SK-N-SH (cell line): ENCODE results near the gene CSTB.

Experiments used
- EZH2phosphoT487 ChIP-seq: fragments of 200-600 bp; sonication (generic); IDR thresholded peaks from 2 replicates; pipeline ENCODE4 v1.6.1; 2017; ENCODE audit warnings: low read depth, mixed run types, mild to moderate bottlenecking, antibody characterized with exemption, moderate library complexity, borderline replicate concordance
- GABPA ChIP-seq: IDR thresholded peaks from 2 replicates; pipeline ENCODE4 v1.4.0; 2012; ENCODE audit warnings: low read depth, mild to moderate bottlenecking
- GATA2 ChIP-seq: sonication (generic); formaldehyde crosslinking; IDR thresholded peaks from 2 replicates; pipeline ENCODE4 v1.5.0; 2020; ENCODE audit warnings: mild to moderate bottlenecking, missing genetic modification reagents
- POLR2AphosphoS5 ChIP-seq: IDR thresholded peaks from 2 replicates; pipeline ENCODE4 v1.6.1; 2012; ENCODE audit warnings: low read depth, low read length
- TAF1 ChIP-seq: IDR thresholded peaks from 2 replicates; pipeline ENCODE4 v1.6.1; 2012; ENCODE audit warnings: low read depth, mild to moderate bottlenecking, low read length, moderate library complexity, borderline replicate concordance
- TF ChIP-seq, protein P1 (sequence below): fragments of 200-600 bp; sonication (generic); IDR thresholded peaks from 2 replicates; pipeline ENCODE4 v1.6.1; 2017; ENCODE audit warnings: antibody characterized with exemption, mild to moderate bottlenecking, moderate library complexity
- TF ChIP-seq, protein P2 (sequence below): IDR thresholded peaks from 2 replicates; pipeline ENCODE4 v1.4.0; 2012; ENCODE audit warnings: low read depth, borderline replicate concordance

DNA sequence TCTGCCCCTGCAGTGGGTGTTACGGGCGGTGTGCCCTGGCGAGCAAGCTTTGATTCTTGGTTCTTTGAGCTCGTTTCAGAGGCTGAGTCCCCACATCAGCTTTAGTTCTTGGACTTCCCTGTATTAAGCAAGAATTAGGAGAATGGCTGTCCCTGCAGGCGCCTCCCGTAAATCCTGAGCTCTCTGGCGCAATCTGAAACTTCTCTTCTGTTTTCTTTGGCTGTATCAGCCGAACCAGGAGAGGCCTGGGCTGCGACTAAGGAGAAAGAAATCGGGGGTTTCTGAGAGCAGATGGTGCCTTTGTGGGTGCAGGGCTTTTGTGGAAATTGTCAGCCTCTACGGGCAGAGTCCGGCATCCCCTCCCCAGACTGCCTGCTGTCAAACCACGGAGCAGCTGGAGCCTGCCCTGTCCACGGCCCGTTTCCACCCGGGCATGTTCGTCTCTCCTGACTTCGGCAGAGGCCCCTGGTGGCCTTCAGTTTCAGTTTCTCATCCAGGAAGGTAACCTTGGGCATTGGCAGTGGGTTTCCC is 17.9 kb downstream of the CSTB start:
- no peak for TF ChIP-seq GATA2 (CRISPR knock-in tag)
- no peak for TF ChIP-seq EZH2phosphoT487
- TF ChIP-seq, protein P1, sequence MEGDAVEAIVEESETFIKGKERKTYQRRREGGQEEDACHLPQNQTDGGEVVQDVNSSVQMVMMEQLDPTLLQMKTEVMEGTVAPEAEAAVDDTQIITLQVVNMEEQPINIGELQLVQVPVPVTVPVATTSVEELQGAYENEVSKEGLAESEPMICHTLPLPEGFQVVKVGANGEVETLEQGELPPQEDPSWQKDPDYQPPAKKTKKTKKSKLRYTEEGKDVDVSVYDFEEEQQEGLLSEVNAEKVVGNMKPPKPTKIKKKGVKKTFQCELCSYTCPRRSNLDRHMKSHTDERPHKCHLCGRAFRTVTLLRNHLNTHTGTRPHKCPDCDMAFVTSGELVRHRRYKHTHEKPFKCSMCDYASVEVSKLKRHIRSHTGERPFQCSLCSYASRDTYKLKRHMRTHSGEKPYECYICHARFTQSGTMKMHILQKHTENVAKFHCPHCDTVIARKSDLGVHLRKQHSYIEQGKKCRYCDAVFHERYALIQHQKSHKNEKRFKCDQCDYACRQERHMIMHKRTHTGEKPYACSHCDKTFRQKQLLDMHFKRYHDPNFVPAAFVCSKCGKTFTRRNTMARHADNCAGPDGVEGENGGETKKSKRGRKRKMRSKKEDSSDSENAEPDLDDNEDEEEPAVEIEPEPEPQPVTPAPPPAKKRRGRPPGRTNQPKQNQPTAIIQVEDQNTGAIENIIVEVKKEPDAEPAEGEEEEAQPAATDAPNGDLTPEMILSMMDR, result no peak
- TF ChIP-seq, protein P2, sequence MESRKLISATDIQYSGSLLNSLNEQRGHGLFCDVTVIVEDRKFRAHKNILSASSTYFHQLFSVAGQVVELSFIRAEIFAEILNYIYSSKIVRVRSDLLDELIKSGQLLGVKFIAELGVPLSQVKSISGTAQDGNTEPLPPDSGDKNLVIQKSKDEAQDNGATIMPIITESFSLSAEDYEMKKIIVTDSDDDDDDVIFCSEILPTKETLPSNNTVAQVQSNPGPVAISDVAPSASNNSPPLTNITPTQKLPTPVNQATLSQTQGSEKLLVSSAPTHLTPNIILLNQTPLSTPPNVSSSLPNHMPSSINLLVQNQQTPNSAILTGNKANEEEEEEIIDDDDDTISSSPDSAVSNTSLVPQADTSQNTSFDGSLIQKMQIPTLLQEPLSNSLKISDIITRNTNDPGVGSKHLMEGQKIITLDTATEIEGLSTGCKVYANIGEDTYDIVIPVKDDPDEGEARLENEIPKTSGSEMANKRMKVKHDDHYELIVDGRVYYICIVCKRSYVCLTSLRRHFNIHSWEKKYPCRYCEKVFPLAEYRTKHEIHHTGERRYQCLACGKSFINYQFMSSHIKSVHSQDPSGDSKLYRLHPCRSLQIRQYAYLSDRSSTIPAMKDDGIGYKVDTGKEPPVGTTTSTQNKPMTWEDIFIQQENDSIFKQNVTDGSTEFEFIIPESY, result no peak
- no peak for TF ChIP-seq TAF1
- TF ChIP-seq POLR2AphosphoS5, result no peak
- no peak for TF ChIP-seq GABPA
